ENCODE results near the gene ARHGAP9. TPM values are rescaled to one million over a fixed set of nuclear protein-coding genes. Genes with fewer than 3 reads are reported as not detected.

Gene ARHGAP9
- total and polyA plus RNA-seq, 2 of the 8 experiments (the other 6 are each of a cell fraction or from before 2014, with no cell fraction given), result 3.2 to 6.0 TPM

DNA sequence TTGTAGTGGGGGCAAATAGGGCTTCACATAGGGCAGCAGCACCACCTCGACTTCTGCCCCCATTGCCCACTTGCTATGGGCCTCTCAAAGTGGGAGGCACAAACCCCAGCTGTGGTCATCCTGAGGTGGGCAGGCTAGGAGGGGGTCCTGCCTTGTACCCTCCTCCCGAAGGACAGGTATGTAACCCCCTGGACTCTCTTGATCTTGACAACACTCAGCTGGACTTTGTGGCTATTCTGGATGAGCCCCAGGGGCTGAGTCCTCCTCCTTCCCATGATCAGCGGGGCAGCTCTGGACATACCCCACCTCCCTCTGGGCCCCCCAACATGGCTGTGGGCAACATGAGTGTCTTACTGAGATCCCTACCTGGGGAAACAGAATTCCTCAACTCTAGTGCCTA lies 8.0 kb downstream of the ARHGAP9 start:
- peaks cover 0 to 11% (median 2%) of the 10 kb centered on the region in 4 experiments; a peak in 3 of 8 replicates for H3K36me3 ChIP-seq (ENCODE audit: control insufficient read depth in 2 of 4, insufficient read depth in 4 of 4, low read length in 3 of 4)
- H3K27me3 ChIP-seq (replicated peaks in 1 of 4; ENCODE audit: control insufficient read depth in 3 of 4, extremely low read depth in 1 of 4, insufficient read depth in 3 of 4, low read length in 3 of 4), result peaks cover 20 to 41% (median 35%) of the 10 kb centered on the region in 4 experiments
- ChIA-PET POLR2A (ENCODE audit: partially characterized antibody) (interaction anchor here (1.0 to 1.5 kb wide), 3 partner anchors 172 to 242 kb away, joined by 3 to 4 read pairs (median 4); no protein-coding TSS in a partner anchor), CTCF (ENCODE audit: partially characterized antibody) (interaction anchor here (0.6 to 25.1 kb wide), 5 partner anchors 9 to 766 kb away, joined by 3 to 441 read pairs (median 4); partner anchors contain the start of genes ARHGAP9, GLI1 and INHBE)
- FAIRE-seq (no peak), DNase-seq (ENCODE audit: low read depth in 1 of 2, low spot score in 2 of 2) (no peak)
- no peak overlapping the region for H3K23ac ChIP-seq (ENCODE audit: insufficient read length)
- no peak overlapping the region for H3K4me3 ChIP-seq (ENCODE audit: extremely low read depth in 1 of 4, insufficient read depth in 2 of 4, low read depth in 3 of 4, low read length in 4 of 4)
- H3K79me2 ChIP-seq (ENCODE audit: control insufficient read depth in 1 of 2, insufficient read depth in 2 of 2, low read length in 2 of 2), result no peaks in the 10 kb centered on the region
- WGBS, 2 experiments (ENCODE audit: extremely low coverage in 1 of 2, insufficient coverage in 1 of 2, insufficient read length in 1 of 2, insufficient replicate concordance in 2 of 2, low coverage in 1 of 2, low lambda C conversion rate in 2 of 2, missing lambda C conversion rate in 1 of 2), result 81% methylated on average over 3 of the region's 3 CpGs; no CpG with 5 or more reads in 1 of the 2 experiments
- no peak overlapping the region for H3K4me2 ChIP-seq (ENCODE audit: insufficient read depth in 1 of 2, low read depth in 2 of 2, low read length in 2 of 2)
- H3K18ac ChIP-seq (ENCODE audit: extremely low read depth, low read length), result no peak overlapping the region
- H3K9ac ChIP-seq (replicated peaks in 1 of 4; ENCODE audit: extremely low read depth in 1 of 4, low read depth in 3 of 4, low read length in 3 of 4), result no peak overlapping the region
- no peak overlapping the region for H4K91ac ChIP-seq (replicated peaks; ENCODE audit: insufficient read length, low read length)
- H2BK15ac ChIP-seq (ENCODE audit: low read length), result no peak overlapping the region
- H4K5ac ChIP-seq (ENCODE audit: insufficient read length, low read depth, low read length), result no peak overlapping the region
- H2AFZ ChIP-seq (ENCODE audit: low read length), result no peak overlapping the region
- H3K23me2 ChIP-seq (ENCODE audit: low read depth, low read length), result peaks cover 8% of the 10 kb centered on the region; the same call in 1 of the 2 replicates
- H4K8ac ChIP-seq (ENCODE audit: extremely low read depth, insufficient read depth, low read length), result no peak overlapping the region
- H3K14ac ChIP-seq (ENCODE audit: insufficient read length), result no peak overlapping the region
- H2BK5ac ChIP-seq (ENCODE audit: low read depth, low read length), result no peak overlapping the region
- H3K27ac ChIP-seq (ENCODE audit: low read depth, low read length), result no peak overlapping the region
- no peak overlapping the region for H2BK12ac ChIP-seq (ENCODE audit: low read depth, low read length)
- H2BK120ac ChIP-seq (replicated peaks; ENCODE audit: low read depth, low read length), result no peak overlapping the region
- H2BK20ac ChIP-seq (ENCODE audit: low read length), result no peak overlapping the region
- H4K20me1 ChIP-seq (replicated peaks in 1 of 2; ENCODE audit: control insufficient read depth in 1 of 2, insufficient read depth in 2 of 2, low read length in 2 of 2), result peaks cover 0 to 6% of the 10 kb centered on the region in 2 experiments
- H2AK5ac ChIP-seq (ENCODE audit: low read depth, low read length), result no peak overlapping the region
- peaks cover 0 to 19% (median 4%) of the 10 kb centered on the region in 4 experiments; a peak in 6 of 7 replicates for H3K4me1 ChIP-seq (replicated peaks in 1 of 4; ENCODE audit: control insufficient read depth in 3 of 4, insufficient read depth in 4 of 4, low read length in 3 of 4)
- no peaks in the 10 kb centered on the region for H3K9me3 ChIP-seq (ENCODE audit: insufficient read depth in 2 of 2, low read depth in 1 of 2, low read length in 1 of 2)
- no peak overlapping the region for H3K4ac ChIP-seq (replicated peaks; ENCODE audit: insufficient read length, low read depth, low read length)
- H3K79me1 ChIP-seq (ENCODE audit: low read depth, low read length), result no peaks in the 10 kb centered on the region
- H3K56ac ChIP-seq (replicated peaks; ENCODE audit: insufficient read length, low read depth, low read length), result no peak overlapping the region
- no peak for TF ChIP-seq SAP30 (IDR thresholded peaks at IDR 0.05; ENCODE audit: insufficient read depth, insufficient replicate concordance, low read length)
- TF ChIP-seq NRF1 (IDR thresholded peaks at IDR 0.05; ENCODE audit: low read depth, low read length), result no peak
- TF ChIP-seq SIX5 (IDR thresholded peaks at IDR 0.05; ENCODE audit: low read depth, low read length), result no peak
- no peak for TF ChIP-seq CHD2 (IDR thresholded peaks at IDR 0.05; ENCODE audit: low read length)
- no peak for TF ChIP-seq RBBP5 (IDR thresholded peaks at IDR 0.05; ENCODE audit: borderline replicate concordance, low read depth, low read length)
- TF ChIP-seq CEBPB (IDR thresholded peaks at IDR 0.05; ENCODE audit: low read depth, low read length), result no peak
- no peak for TF ChIP-seq EP300 (IDR thresholded peaks at IDR 0.05; ENCODE audit: borderline replicate concordance in 1 of 2, low read depth in 2 of 2, low read length in 2 of 2)
- TF ChIP-seq HDAC6 (IDR thresholded peaks at IDR 0.05; ENCODE audit: low read depth, low read length), result no peak
- TF ChIP-seq KDM4A (IDR thresholded peaks at IDR 0.05; ENCODE audit: low read depth, low read length, severe bottlenecking), result no peak
- TF ChIP-seq KDM1A (IDR thresholded peaks at IDR 0.05; ENCODE audit: borderline replicate concordance, low read length), result no peak
- TF ChIP-seq POLR2A (IDR thresholded peaks at IDR 0.05; ENCODE audit: control extremely low read depth in 1 of 2, low read depth in 2 of 2, low read length in 2 of 2), result no peak
- no peak for TF ChIP-seq GABPA (IDR thresholded peaks at IDR 0.05; ENCODE audit: borderline replicate concordance, insufficient read depth, low read length)
- TF ChIP-seq BACH1 (IDR thresholded peaks at IDR 0.05; ENCODE audit: low read length), result no peak
- no peak for TF ChIP-seq RXRA (IDR thresholded peaks at IDR 0.05; ENCODE audit: insufficient read depth, low read depth, low read length)
- no peak for TF ChIP-seq KDM5A (IDR thresholded peaks at IDR 0.05; ENCODE audit: low read length)

Data from H1 (cell line).